ENCODE measurements around the gene APOC1.

- TF ChIP-seq ZNF274 (IDR thresholded peaks at IDR 0.05; ENCODE audit: low read depth, low read length) (no peak), YY1 (IDR thresholded peaks at IDR 0.05; ENCODE audit: insufficient read depth, insufficient read length) (no peak)
Measured at GRCh38 chr19:44897835-44898234, 16.6 kb upstream of the APOC1 start.
